ENCODE measurements around the gene FAM3C. TPM values are rescaled to one million over a fixed set of nuclear protein-coding genes. Genes with fewer than 3 reads are reported as not detected.
A peak's percentile ranks its signal among the peaks of the same experiment; 100 is the strongest.

FAM3C gene
- total RNA-seq, 1 experiment from 2014 or later, result 322 TPM

GRCh38 chr7:121330053-121330833, 65.9 kb downstream of the FAM3C start:
- Histone ChIP-seq H3K9me2 (ENCODE audit: insufficient read depth) (no peaks in the 10 kb centered on the region), H3K79me2 (ENCODE audit: insufficient read depth, low read length) (peaks cover 65% of the 10 kb centered on the region), H3K27me3 (ENCODE audit: insufficient read depth, low read length) (no peaks in the 10 kb centered on the region), H3K4me2 (ENCODE audit: low read length) (peak overlapping the region; percentile 88), H3K36me3 (ENCODE audit: control insufficient read depth in 1 of 2, insufficient read depth in 2 of 2, low read length in 2 of 2) (peaks cover 26 to 34% of the 10 kb centered on the region in 2 experiments), H3K9ac (ENCODE audit: low read length) (peak overlapping the region; percentile 79), H3K9me3 (ENCODE audit: control insufficient read depth in 1 of 2, insufficient read depth in 1 of 2, low read depth in 1 of 2, low read length in 2 of 2) (no peaks in the 10 kb centered on the region), H3K4me3 (replicated peaks in 1 of 2; ENCODE audit: low read depth in 1 of 2, low read length in 2 of 2) (peak overlapping the region; percentile 55 to 88), H3K27ac (ENCODE audit: low read depth, low read length) (peak overlapping the region; percentile 92), H4K20me1 (ENCODE audit: insufficient read depth) (no peaks in the 10 kb centered on the region), H3K4me1 (ENCODE audit: control insufficient read depth in 1 of 2, insufficient read depth in 2 of 2, low read length in 2 of 2) (peaks cover 34 to 72% of the 10 kb centered on the region in 2 experiments; a peak in 3 of 4 replicates), H2AFZ (ENCODE audit: low read depth, low read length, poor library complexity, severe bottlenecking) (no peak overlapping the region)
- ChIA-PET CTCF (interaction anchor here (0.8 to 1.2 kb wide), 5 partner anchors 66 to 664 kb away, joined by 3 to 5 read pairs (median 4); no protein-coding TSS in a partner anchor), POLR2A (interaction anchor here (1.8 kb wide), 1 partner anchor 37 kb away, joined by 4 read pairs; no protein-coding TSS in a partner anchor), RAD21 (ENCODE audit: low non-redundant PET in 1 of 2, low total read pairs in 2 of 2, uncharacterized antibody in 2 of 2, unreplicated experiment in 2 of 2) (no interaction called here)
- DNase-seq (ENCODE audit: low read depth, low spot score) (no peak), ATAC-seq (peak; percentile 13)
- intact Hi-C loops (cut with micrococcal nuclease), result loop anchor here (5.0 to 10.0 kb wide), 2 partner anchors 203 to 345 kb away; partner anchors contain the start of gene CPED1
- TF ChIP-seq SIN3A (IDR thresholded peaks at IDR 0.05; ENCODE audit: low read depth) (peak; percentile 26; the same call in 1 of the 2 replicates), EGR1 (IDR thresholded peaks at IDR 0.05; ENCODE audit: low read depth) (peak; percentile 46; the same call in 1 of the 2 replicates), SP1 (IDR thresholded peaks at IDR 0.05; ENCODE audit: low read depth) (peak; percentile 11; the same call in 1 of the 2 replicates), POLR2AphosphoS5 (IDR thresholded peaks at IDR 0.05; ENCODE audit: low read depth, low read length) (peak; percentile 42), FOSL1 (IDR thresholded peaks at IDR 0.05; ENCODE audit: low read depth) (0 out of 2 replicates have a peak, but pooled peaks have one; percentile 13), TCF7L2 (IDR thresholded peaks at IDR 0.05; ENCODE audit: borderline replicate concordance, extremely low read depth, insufficient read depth, insufficient read length) (no peak), REST (IDR thresholded peaks at IDR 0.05; ENCODE audit: low read depth) (no peak)
- TF ChIP-seq, protein P1, sequence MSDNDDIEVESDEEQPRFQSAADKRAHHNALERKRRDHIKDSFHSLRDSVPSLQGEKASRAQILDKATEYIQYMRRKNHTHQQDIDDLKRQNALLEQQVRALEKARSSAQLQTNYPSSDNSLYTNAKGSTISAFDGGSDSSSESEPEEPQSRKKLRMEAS (IDR thresholded peaks at IDR 0.05), result peak; percentile 17; the same call in 1 of the 2 replicates
- TSS peak; percentile 66 for BruUV-seq (replicated peaks)
